DND-41 (cell line): ENCODE data around the gene NIT2.
A peak's percentile ranks its signal among the peaks of the same experiment; 100 is the strongest.

Source experiments
- ATAC-seq: fragments of 200-7000 bp; cut with Tn5 transposase; 3 replicates; pipeline ENCODE4 v1.9.1; 2021; ENCODE audit warnings: low read depth; ENCODE audit not compliant: insufficient read depth
- DNase-seq: peaks from one replicate; pipeline ENCODE4 v3.0.0-alpha.2; 2020
- H2AFZ ChIP-seq: 2 replicates; pipeline ENCODE4 v1.6.0; 2012; ENCODE audit warnings: low read depth, low read length
- H3K27ac ChIP-seq: 2 replicates; pipeline ENCODE4 v1.5.1; 2012; ENCODE audit warnings: low read length, inconsistent platforms
- H3K27me3 ChIP-seq: fragments of 200-600 bp; sonication (generic); 2 replicates; pipeline ENCODE4 v1.6.0; 2012; ENCODE audit warnings: low read length, mild to moderate bottlenecking, inconsistent platforms; ENCODE audit not compliant: insufficient read depth, poor library complexity
- H3K36me3 ChIP-seq: 2 replicates; pipeline ENCODE4 v1.5.1; 2012; ENCODE audit warnings: low read length, inconsistent platforms; ENCODE audit not compliant: insufficient read depth
- H3K4me1 ChIP-seq: 2 replicates; pipeline ENCODE4 v1.5.1; 2012; ENCODE audit warnings: mild to moderate bottlenecking, low read length; ENCODE audit not compliant: insufficient read depth
- H3K4me2 ChIP-seq: 2 replicates; pipeline ENCODE4 v1.6.0; 2012; ENCODE audit warnings: mild to moderate bottlenecking, moderate library complexity, low read length, inconsistent platforms; ENCODE audit not compliant: insufficient read depth
- H3K4me3 ChIP-seq, 2 experiments: fragments of 200-600 bp in 1 of 2; shearing (Covaris generic) in 1 of 2; 2 replicates each; pipeline ENCODE4 v1.5.1; 2012 to 2016; ENCODE audit warnings: inconsistent platforms in 2 of 2, low read length in 2 of 2, mild to moderate bottlenecking in 2 of 2, low read depth in 1 of 2, moderate library complexity in 1 of 2
- H3K79me2 ChIP-seq: 2 replicates; pipeline ENCODE4 v1.6.0; 2012; ENCODE audit warnings: low read length, inconsistent platforms; ENCODE audit not compliant: insufficient read depth
- H3K9ac ChIP-seq: 2 replicates; pipeline ENCODE4 v1.6.0; 2012; ENCODE audit warnings: low read depth, mild to moderate bottlenecking, inconsistent platforms, low read length, moderate library complexity
- H3K9me3 ChIP-seq: 2 replicates; pipeline ENCODE4 v1.5.1; 2012; ENCODE audit warnings: low read length, moderate library complexity, mild to moderate bottlenecking, inconsistent platforms; ENCODE audit not compliant: insufficient read depth, severe bottlenecking
- H4K20me1 ChIP-seq: 2 replicates; pipeline ENCODE4 v1.6.0; 2012; ENCODE audit warnings: low read length; ENCODE audit not compliant: insufficient read depth
- EZH2 ChIP-seq: IDR thresholded peaks from 3 replicates; pipeline ENCODE4 v1.6.1; 2012; ENCODE audit warnings: borderline replicate concordance, low read depth, mild to moderate bottlenecking, moderate library complexity, low read length, inconsistent platforms; ENCODE audit not compliant: severe bottlenecking
- TF ChIP-seq, protein P1 (sequence below): IDR thresholded peaks from 2 replicates; pipeline ENCODE4 v1.5.1; 2012; ENCODE audit warnings: borderline replicate concordance, low read length, moderate library complexity, mild to moderate bottlenecking; ENCODE audit not compliant: poor library complexity, severe bottlenecking; ENCODE audit errors: extremely low read depth

The NIT2 gene

DNA sequence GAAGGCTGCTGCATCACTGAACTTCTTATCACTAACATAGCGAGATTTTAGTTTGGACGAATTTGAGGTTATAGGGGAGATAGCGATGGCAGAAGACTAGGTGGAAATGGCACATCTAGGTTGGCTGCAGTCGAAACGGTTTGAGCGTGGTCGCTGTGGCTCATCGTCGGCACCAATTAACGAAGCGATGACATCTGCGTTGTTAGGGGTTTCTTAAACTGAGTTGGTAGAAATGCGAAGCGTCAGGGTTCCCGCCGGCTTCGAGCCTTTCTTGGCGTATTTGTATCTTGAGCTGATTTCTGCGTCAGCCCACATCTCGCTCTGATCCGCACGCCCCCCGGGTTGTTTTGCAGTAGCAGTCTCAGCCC lies 67.1 kb downstream of the NIT2 start:
- DNase-seq = peak; percentile 64
- H3K4me2 ChIP-seq = peak overlapping the region; percentile 87
- peaks cover 55% of the 10 kb centered on the region for H3K4me1 ChIP-seq
- TF ChIP-seq EZH2 = no peak
- TF ChIP-seq, protein P1, sequence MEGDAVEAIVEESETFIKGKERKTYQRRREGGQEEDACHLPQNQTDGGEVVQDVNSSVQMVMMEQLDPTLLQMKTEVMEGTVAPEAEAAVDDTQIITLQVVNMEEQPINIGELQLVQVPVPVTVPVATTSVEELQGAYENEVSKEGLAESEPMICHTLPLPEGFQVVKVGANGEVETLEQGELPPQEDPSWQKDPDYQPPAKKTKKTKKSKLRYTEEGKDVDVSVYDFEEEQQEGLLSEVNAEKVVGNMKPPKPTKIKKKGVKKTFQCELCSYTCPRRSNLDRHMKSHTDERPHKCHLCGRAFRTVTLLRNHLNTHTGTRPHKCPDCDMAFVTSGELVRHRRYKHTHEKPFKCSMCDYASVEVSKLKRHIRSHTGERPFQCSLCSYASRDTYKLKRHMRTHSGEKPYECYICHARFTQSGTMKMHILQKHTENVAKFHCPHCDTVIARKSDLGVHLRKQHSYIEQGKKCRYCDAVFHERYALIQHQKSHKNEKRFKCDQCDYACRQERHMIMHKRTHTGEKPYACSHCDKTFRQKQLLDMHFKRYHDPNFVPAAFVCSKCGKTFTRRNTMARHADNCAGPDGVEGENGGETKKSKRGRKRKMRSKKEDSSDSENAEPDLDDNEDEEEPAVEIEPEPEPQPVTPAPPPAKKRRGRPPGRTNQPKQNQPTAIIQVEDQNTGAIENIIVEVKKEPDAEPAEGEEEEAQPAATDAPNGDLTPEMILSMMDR = no peak
- H2AFZ ChIP-seq = peak overlapping the region; percentile 75
- H3K79me2 ChIP-seq = peaks cover 71% of the 10 kb centered on the region
- peak; percentile 29 for ATAC-seq
- peak overlapping the region; percentile 91 for H3K27ac ChIP-seq
- H3K9me3 ChIP-seq = no peaks in the 10 kb centered on the region
- peaks cover 4% of the 10 kb centered on the region; the same call in 1 of the 2 replicates for H3K36me3 ChIP-seq
- H3K4me3 ChIP-seq = peak overlapping the region; percentile 88 to 98
- no peaks in the 10 kb centered on the region for H3K27me3 ChIP-seq
- H3K9ac ChIP-seq = peak overlapping the region; percentile 66
- peaks cover 27% of the 10 kb centered on the region; the same call in 1 of the 2 replicates for H4K20me1 ChIP-seq

DNA sequence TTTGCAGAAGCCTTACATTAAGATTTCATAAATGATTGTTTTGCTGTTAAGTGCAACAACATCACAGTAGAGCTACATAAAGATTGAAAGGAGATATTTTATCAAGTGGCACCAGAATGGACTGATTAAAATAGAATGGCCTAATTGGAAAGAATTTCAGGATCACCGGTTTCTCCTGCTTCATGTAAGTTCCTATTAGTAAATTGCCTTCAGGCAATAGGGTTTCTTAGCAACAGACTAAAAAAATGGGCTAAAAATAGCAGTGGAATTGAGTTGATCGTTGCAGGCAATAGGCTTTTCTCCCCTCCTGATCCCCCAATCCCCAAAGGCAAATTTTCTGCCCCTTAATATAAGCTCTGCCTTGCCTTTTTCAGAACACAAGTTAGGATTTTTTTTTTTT lies 67.7 kb downstream of the NIT2 start:
- Histone ChIP-seq H2AFZ (peak overlapping the region; percentile 75), H3K9me3 (no peaks in the 10 kb centered on the region), H3K4me2 (peak overlapping the region; percentile 87), H3K27me3 (no peaks in the 10 kb centered on the region), H4K20me1 (peaks cover 24% of the 10 kb centered on the region; the same call in 1 of the 2 replicates), H3K4me3 (peak overlapping the region; percentile 88 to 98), H3K9ac (peak overlapping the region; percentile 66), H3K27ac (peak overlapping the region; percentile 91), H3K36me3 (peaks cover 4% of the 10 kb centered on the region; the same call in 1 of the 2 replicates), H3K79me2 (peaks cover 65% of the 10 kb centered on the region), H3K4me1 (peaks cover 52% of the 10 kb centered on the region)
- ATAC-seq (no peak), DNase-seq (no peak)
- TF ChIP-seq EZH2 = no peak
- TF ChIP-seq, protein P1 = no peak

DNA sequence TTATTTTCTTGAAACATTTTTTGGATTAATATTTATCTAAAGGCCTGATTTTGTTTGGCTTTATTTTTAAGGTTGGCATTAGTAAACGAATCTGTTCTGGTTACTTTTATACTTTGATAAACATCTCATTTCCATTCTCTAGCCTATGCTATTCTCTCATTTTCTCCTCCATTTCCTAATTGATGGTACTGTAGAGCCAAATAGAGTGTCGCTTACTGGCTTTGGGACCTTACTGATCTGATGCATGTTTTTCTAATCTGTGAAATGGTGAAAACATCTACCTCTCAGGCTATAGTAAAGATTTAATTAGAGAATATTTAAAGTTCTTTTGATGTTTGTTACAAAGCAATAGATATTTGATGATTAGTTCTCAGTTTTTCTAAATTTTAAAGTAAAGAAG lies 68.3 kb downstream of the NIT2 start:
- H4K20me1 ChIP-seq = peaks cover 22% of the 10 kb centered on the region; the same call in 1 of the 2 replicates
- peaks cover 2% of the 10 kb centered on the region; the same call in 1 of the 2 replicates for H3K36me3 ChIP-seq
- H3K79me2 ChIP-seq = peaks cover 58% of the 10 kb centered on the region
- H3K4me3 ChIP-seq = peak overlapping the region; percentile 88 to 98
- TF ChIP-seq, protein P1 = no peak
- TF ChIP-seq EZH2 = no peak
- peak overlapping the region; percentile 66 for H3K9ac ChIP-seq
- H3K9me3 ChIP-seq = no peaks in the 10 kb centered on the region
- peak overlapping the region; percentile 87 for H3K4me2 ChIP-seq
- H3K27me3 ChIP-seq = no peaks in the 10 kb centered on the region
- H3K4me1 ChIP-seq = peaks cover 50% of the 10 kb centered on the region
- peak overlapping the region; percentile 91 for H3K27ac ChIP-seq
- ATAC-seq = no peak
- no peak for DNase-seq
- peak overlapping the region; percentile 75 for H2AFZ ChIP-seq
